Measurements from ENCODE around the gene OGT. TPM values are rescaled to one million over a fixed set of nuclear protein-coding genes. Genes with fewer than 3 reads are reported as not detected.

Gene OGT
- polyA plus RNA-seq, 1 experiment = 252 TPM

GRCh38 chrX:71599965-71600364 lies 67.1 kb downstream of the OGT start:
- ChIA-PET CTCF (interaction anchor here (0.7 kb wide), 1 partner anchor 13 kb away, joined by 4 read pairs; no protein-coding TSS in a partner anchor), POLR2A (no interaction called here)
- no peak overlapping the region for H3K4me3 ChIP-seq (ENCODE audit: low read depth, low read length)
- TF ChIP-seq, protein P1, sequence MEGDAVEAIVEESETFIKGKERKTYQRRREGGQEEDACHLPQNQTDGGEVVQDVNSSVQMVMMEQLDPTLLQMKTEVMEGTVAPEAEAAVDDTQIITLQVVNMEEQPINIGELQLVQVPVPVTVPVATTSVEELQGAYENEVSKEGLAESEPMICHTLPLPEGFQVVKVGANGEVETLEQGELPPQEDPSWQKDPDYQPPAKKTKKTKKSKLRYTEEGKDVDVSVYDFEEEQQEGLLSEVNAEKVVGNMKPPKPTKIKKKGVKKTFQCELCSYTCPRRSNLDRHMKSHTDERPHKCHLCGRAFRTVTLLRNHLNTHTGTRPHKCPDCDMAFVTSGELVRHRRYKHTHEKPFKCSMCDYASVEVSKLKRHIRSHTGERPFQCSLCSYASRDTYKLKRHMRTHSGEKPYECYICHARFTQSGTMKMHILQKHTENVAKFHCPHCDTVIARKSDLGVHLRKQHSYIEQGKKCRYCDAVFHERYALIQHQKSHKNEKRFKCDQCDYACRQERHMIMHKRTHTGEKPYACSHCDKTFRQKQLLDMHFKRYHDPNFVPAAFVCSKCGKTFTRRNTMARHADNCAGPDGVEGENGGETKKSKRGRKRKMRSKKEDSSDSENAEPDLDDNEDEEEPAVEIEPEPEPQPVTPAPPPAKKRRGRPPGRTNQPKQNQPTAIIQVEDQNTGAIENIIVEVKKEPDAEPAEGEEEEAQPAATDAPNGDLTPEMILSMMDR (IDR thresholded peaks at IDR 0.05; ENCODE audit: low read depth, low read length) = no peak
- H3K9me3 ChIP-seq (ENCODE audit: control insufficient read depth, insufficient read depth, low read length) = no peaks in the 10 kb centered on the region; the same call in 1 of the 2 replicates
- H3K27ac ChIP-seq (ENCODE audit: low read depth, low read length) = no peak overlapping the region
- H3K27me3 ChIP-seq (ENCODE audit: control insufficient read depth, insufficient read depth, low read length) = no peaks in the 10 kb centered on the region
- no peak for DNase-seq (ENCODE audit: low read depth, low spot score)

GRCh38 chrX:71603618-71604017 lies 70.7 kb downstream of the OGT start:
- no peak for DNase-seq (ENCODE audit: low read depth, low spot score)
- TF ChIP-seq, protein P1 (IDR thresholded peaks at IDR 0.05; ENCODE audit: low read depth, low read length) = no peak
- ChIA-PET POLR2A (no interaction called here), CTCF (no interaction called here)
- no peak overlapping the region for H3K27ac ChIP-seq (ENCODE audit: low read depth, low read length)
- H3K4me3 ChIP-seq (ENCODE audit: low read depth, low read length) = no peak overlapping the region
- no peaks in the 10 kb centered on the region; the same call in 1 of the 2 replicates for H3K9me3 ChIP-seq (ENCODE audit: control insufficient read depth, insufficient read depth, low read length)
- no peaks in the 10 kb centered on the region for H3K27me3 ChIP-seq (ENCODE audit: control insufficient read depth, insufficient read depth, low read length)

- Histone ChIP-seq H3K27me3 (ENCODE audit: control insufficient read depth, insufficient read depth, low read length) (no peaks in the 10 kb centered on the region), H3K27ac (ENCODE audit: low read depth, low read length) (no peak overlapping the region), H3K9me3 (ENCODE audit: control insufficient read depth, insufficient read depth, low read length) (no peaks in the 10 kb centered on the region; the same call in 1 of the 2 replicates), H3K4me3 (ENCODE audit: low read depth, low read length) (no peak overlapping the region)
- TF ChIP-seq, protein P1 (IDR thresholded peaks at IDR 0.05; ENCODE audit: low read depth, low read length) = no peak
- POLR2A ChIA-PET = no interaction called here
- CTCF ChIA-PET = no interaction called here
- DNase-seq (ENCODE audit: low read depth, low spot score) = no peak
These were observed 71.2 kb downstream of the OGT start for GRCh38 chrX:71604141-71604540.

DNA sequence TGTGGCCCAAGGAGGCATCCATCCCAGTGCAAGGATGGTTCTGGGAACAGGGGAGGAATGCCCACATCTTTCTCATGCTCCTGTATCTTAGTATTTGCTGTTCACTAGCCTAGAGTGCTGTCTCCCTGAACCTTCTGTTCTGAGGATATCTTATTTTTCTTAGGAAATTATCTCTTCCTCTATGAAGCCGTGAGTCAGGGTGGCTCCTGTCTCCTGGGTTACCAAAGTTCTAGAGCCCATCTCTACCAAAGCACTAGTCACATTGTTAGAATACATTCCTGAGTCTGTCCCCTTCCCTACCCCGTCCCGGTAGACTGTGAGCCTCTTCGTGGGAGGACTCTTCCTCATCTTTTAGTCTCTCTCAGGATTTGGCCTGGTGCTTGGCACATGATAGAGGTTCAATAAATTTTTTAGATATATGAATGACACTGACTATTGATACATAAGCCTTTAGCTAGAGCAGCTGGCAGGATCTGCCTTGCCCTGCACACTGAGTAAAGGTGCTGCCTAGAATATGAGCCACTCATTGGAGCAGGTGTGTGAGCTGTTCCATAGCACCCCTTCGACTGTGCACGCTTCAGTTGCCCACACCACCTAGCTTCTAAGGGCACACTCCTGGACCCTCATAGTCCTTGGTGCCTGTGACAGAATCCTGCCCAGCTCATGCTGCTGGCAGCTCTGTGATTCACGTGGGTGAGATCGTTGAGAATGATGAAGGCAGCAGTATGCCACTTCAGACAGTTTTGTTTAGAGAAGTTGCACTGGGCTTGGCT lies 72.1 kb downstream of the OGT start:
- CTCF ChIA-PET = no interaction called here
- TF ChIP-seq, protein P1 (IDR thresholded peaks at IDR 0.05; ENCODE audit: low read depth, low read length) = no peak
- POLR2A ChIA-PET = no interaction called here
- no peak for DNase-seq (ENCODE audit: low read depth, low spot score)
- H3K4me3 ChIP-seq (ENCODE audit: low read depth, low read length) = no peak overlapping the region
- no peaks in the 10 kb centered on the region for H3K27me3 ChIP-seq (ENCODE audit: control insufficient read depth, insufficient read depth, low read length)
- no peaks in the 10 kb centered on the region; the same call in 1 of the 2 replicates for H3K9me3 ChIP-seq (ENCODE audit: control insufficient read depth, insufficient read depth, low read length)
- no peak overlapping the region for H3K27ac ChIP-seq (ENCODE audit: low read depth, low read length)

DNA sequence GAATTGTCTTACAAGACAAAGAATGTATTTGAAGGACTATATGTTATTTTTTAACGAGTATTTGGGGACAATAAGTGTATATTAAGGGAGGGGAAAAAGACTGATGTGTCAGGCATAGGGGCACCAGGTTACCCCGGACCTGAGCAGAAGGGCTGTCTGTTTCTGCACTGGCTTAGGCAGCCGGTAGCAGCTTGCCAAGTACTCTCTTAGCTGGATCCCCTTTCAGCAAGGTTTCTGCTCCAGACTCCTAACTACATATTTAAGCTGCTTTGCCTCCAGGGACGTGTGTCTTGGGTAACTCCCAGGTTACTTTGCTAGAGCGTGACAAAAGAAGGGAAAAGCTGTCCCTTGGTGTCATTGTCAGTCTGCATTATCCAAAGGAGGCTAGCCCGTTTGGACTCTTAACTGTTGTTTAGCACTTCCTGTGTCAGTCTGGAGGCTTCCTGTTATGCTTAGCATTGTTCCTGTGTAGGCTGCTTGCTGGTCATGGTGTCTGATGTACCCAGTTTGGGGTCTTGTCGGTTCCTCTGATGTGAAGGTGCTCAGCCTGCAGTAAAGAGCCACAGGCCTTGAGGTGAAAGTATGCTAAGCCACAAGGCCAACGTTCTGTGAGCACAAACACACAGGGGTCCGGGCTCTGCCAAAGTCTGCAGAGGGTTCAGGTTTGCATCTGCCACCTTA lies 73.8 kb downstream of the OGT start:
- Histone ChIP-seq H3K27me3 (ENCODE audit: control insufficient read depth, insufficient read depth, low read length) (no peaks in the 10 kb centered on the region), H3K4me3 (ENCODE audit: low read depth, low read length) (no peak overlapping the region), H3K27ac (ENCODE audit: low read depth, low read length) (no peak overlapping the region), H3K9me3 (ENCODE audit: control insufficient read depth, insufficient read depth, low read length) (no peaks in the 10 kb centered on the region)
- TF ChIP-seq, protein P1 (IDR thresholded peaks at IDR 0.05; ENCODE audit: low read depth, low read length) = no peak
- ChIA-PET POLR2A (no interaction called here), CTCF (no interaction called here)
- no peak for DNase-seq (ENCODE audit: low read depth, low spot score)
